Measurements from ENCODE around the gene WAC. TPM values are rescaled to one million over a fixed set of nuclear protein-coding genes. Genes with fewer than 3 reads are reported as not detected.
"Not testable (repeated sequence)": the region's sequence is repeated elsewhere in the genome, so short reads cannot be mapped to it uniquely, and the experiment has no call there.

WAC gene
- total and polyA plus RNA-seq, 4 donors = 27.0 to 227 (median 60.2) TPM

GRCh38 chr10:28509286-28509685, 23.6 kb upstream of the WAC start:
- WGBS, 2 donors = 82 to 89% methylated on average over 3 of the region's 3 CpGs
- no peaks in the 10 kb centered on the region for H3K27me3 ChIP-seq (ENCODE audit: control insufficient read depth in 3 of 3, insufficient read depth in 3 of 3, low read length in 2 of 3)
- no peak overlapping the region for H3K9ac ChIP-seq (ENCODE audit: insufficient read depth in 1 of 2, low read length in 2 of 2)
- H3K4me3 ChIP-seq = no peak overlapping the region
- no peaks in the 10 kb centered on the region for H3K36me3 ChIP-seq (ENCODE audit: control insufficient read depth in 4 of 4, insufficient read depth in 4 of 4, low read length in 4 of 4)
- no peaks in the 10 kb centered on the region for H3K9me3 ChIP-seq (ENCODE audit: control insufficient read depth in 4 of 4, insufficient read depth in 3 of 4, low read length in 3 of 4)
- no peak for TF ChIP-seq CTCF (IDR thresholded peaks at IDR 0.05; ENCODE audit: control extremely low read depth, extremely low read depth)
- ATAC-seq (ENCODE audit: insufficient read depth, low FRiP score) = no peak
- H3K27ac ChIP-seq (ENCODE audit: low read depth in 1 of 2, low read length in 1 of 2) = no peak overlapping the region
- no peak for DNase-seq
- H3K4me1 ChIP-seq (ENCODE audit: control insufficient read depth in 5 of 5, insufficient read depth in 5 of 5, low read length in 5 of 5) = no peaks in the 10 kb centered on the region

GRCh38 chr10:28514648-28515047, 18.3 kb upstream of the WAC start:
- no peak overlapping the region for H3K27ac ChIP-seq (ENCODE audit: low read depth in 1 of 2, low read length in 1 of 2)
- no peak overlapping the region for H3K4me3 ChIP-seq
- H3K27me3 ChIP-seq (ENCODE audit: control insufficient read depth in 3 of 3, insufficient read depth in 3 of 3, low read length in 2 of 3) = no peaks in the 10 kb centered on the region
- 97 to 100% methylated on average over 1 of the region's 1 CpG for WGBS, 2 donors
- no peak overlapping the region for H3K9ac ChIP-seq (ENCODE audit: insufficient read depth in 1 of 2, low read length in 2 of 2)
- H3K9me3 ChIP-seq (ENCODE audit: control insufficient read depth in 4 of 4, insufficient read depth in 3 of 4, low read length in 3 of 4) = peaks cover 0 to 3% (median 1%) of the 10 kb centered on the region in 4 donors
- no peak for DNase-seq
- H3K36me3 ChIP-seq (ENCODE audit: control insufficient read depth in 4 of 4, insufficient read depth in 4 of 4, low read length in 4 of 4) = no peaks in the 10 kb centered on the region
- TF ChIP-seq CTCF (IDR thresholded peaks at IDR 0.05; ENCODE audit: control extremely low read depth, extremely low read depth) = no peak
- no peak for ATAC-seq (ENCODE audit: insufficient read depth, low FRiP score)
- H3K4me1 ChIP-seq (ENCODE audit: control insufficient read depth in 5 of 5, insufficient read depth in 5 of 5, low read length in 5 of 5) = no peaks in the 10 kb centered on the region

- Histone ChIP-seq H3K4me1 (ENCODE audit: control insufficient read depth in 5 of 5, insufficient read depth in 5 of 5, low read length in 5 of 5) (no peaks in the 10 kb centered on the region), H3K9ac (ENCODE audit: insufficient read depth in 1 of 2, low read length in 2 of 2) (no peak overlapping the region), H3K36me3 (ENCODE audit: control insufficient read depth in 4 of 4, insufficient read depth in 4 of 4, low read length in 4 of 4) (peaks cover 1 to 13% (median 7%) of the 10 kb centered on the region in 4 donors), H3K27me3 (ENCODE audit: control insufficient read depth in 3 of 3, insufficient read depth in 3 of 3, low read length in 2 of 3) (no peaks in the 10 kb centered on the region), H3K9me3 (ENCODE audit: control insufficient read depth in 4 of 4, insufficient read depth in 3 of 4, low read length in 3 of 4) (peaks cover 0 to 8% (median 3%) of the 10 kb centered on the region in 4 donors), H3K4me3 (no peak overlapping the region), H3K27ac (ENCODE audit: low read depth in 1 of 2, low read length in 1 of 2) (no peak overlapping the region)
- no peak for ATAC-seq (ENCODE audit: insufficient read depth, low FRiP score)
- no peak for TF ChIP-seq CTCF (IDR thresholded peaks at IDR 0.05; ENCODE audit: control extremely low read depth, extremely low read depth)
- 95 to 96% methylated on average over 3 of the region's 3 CpGs for WGBS, 2 donors
- DNase-seq = no peak
Measured at GRCh38 chr10:28520346-28520745, 12.6 kb upstream of the WAC start.

GRCh38 chr10:28520828-28521227, 12.1 kb upstream of the WAC start:
- 87 to 94% methylated on average over 4 of the region's 4 CpGs for WGBS, 2 donors
- H3K4me1 ChIP-seq (ENCODE audit: control insufficient read depth in 5 of 5, insufficient read depth in 5 of 5, low read length in 5 of 5); H3K9me3 ChIP-seq (ENCODE audit: control insufficient read depth in 4 of 4, insufficient read depth in 3 of 4, low read length in 3 of 4); ATAC-seq (ENCODE audit: insufficient read depth, low FRiP score); H3K4me3 ChIP-seq; H3K9ac ChIP-seq (ENCODE audit: insufficient read depth in 1 of 2, low read length in 2 of 2); DNase-seq; H3K27ac ChIP-seq (ENCODE audit: low read depth in 1 of 2, low read length in 1 of 2); H3K27me3 ChIP-seq (ENCODE audit: control insufficient read depth in 3 of 3, insufficient read depth in 3 of 3, low read length in 2 of 3): not testable (repeated sequence)
- H3K36me3 ChIP-seq (ENCODE audit: control insufficient read depth in 4 of 4, insufficient read depth in 4 of 4, low read length in 4 of 4) = peaks cover 3 to 13% (median 9%) of the 10 kb centered on the region in 4 donors

- H3K9me3 ChIP-seq (ENCODE audit: control insufficient read depth in 4 of 4, insufficient read depth in 3 of 4, low read length in 3 of 4); H3K4me1 ChIP-seq (ENCODE audit: control insufficient read depth in 5 of 5, insufficient read depth in 5 of 5, low read length in 5 of 5); H3K4me3 ChIP-seq; H3K9ac ChIP-seq (ENCODE audit: insufficient read depth in 1 of 2, low read length in 2 of 2); ATAC-seq (ENCODE audit: insufficient read depth, low FRiP score); H3K27me3 ChIP-seq (ENCODE audit: control insufficient read depth in 3 of 3, insufficient read depth in 3 of 3, low read length in 2 of 3); DNase-seq; H3K27ac ChIP-seq (ENCODE audit: low read depth in 1 of 2, low read length in 1 of 2): not testable (repeated sequence)
- H3K36me3 ChIP-seq (ENCODE audit: control insufficient read depth in 4 of 4, insufficient read depth in 4 of 4, low read length in 4 of 4) = peaks cover 3 to 13% (median 10%) of the 10 kb centered on the region in 4 donors
- 98 to 99% methylated on average over 11 of the region's 11 CpGs for WGBS, 2 donors
Measured at GRCh38 chr10:28521961-28522360, 11.0 kb upstream of the WAC start.
